HL-60 (cell line): Measurements from ENCODE around the gene RESF1.

Source experiments
- CTCF ChIP-seq: IDR thresholded peaks from one replicate; pipeline ENCODE4 v1.5.1; 2011; ENCODE audit warnings: low read length, control low read depth, inconsistent platforms; ENCODE audit not compliant: insufficient read depth
- GABPA ChIP-seq: IDR thresholded peaks from 2 replicates; pipeline ENCODE4 v1.6.1; 2012; ENCODE audit warnings: low read depth
- POLR2AphosphoS5 ChIP-seq: IDR thresholded peaks from 2 replicates; pipeline ENCODE4 v1.6.1; 2012; ENCODE audit warnings: low read depth
- REST ChIP-seq: IDR thresholded peaks from 2 replicates; pipeline ENCODE4 v1.6.1; 2012; ENCODE audit warnings: low read depth; ENCODE audit not compliant: insufficient replicate concordance
- SPI1 ChIP-seq: IDR thresholded peaks from 2 replicates; pipeline ENCODE4 v1.6.1; 2012; ENCODE audit warnings: low read depth, mild to moderate bottlenecking, borderline replicate concordance

- TF ChIP-seq CTCF (no peak), SPI1 (no peak), POLR2AphosphoS5 (no peak), REST (no peak), GABPA (no peak)
Measured at GRCh38 chr12:31962076-31962475, 2.9 kb downstream of the RESF1 start.
